IPS DF 19.7 (cell line): ENCODE results near the gene VSTM2B.

Source experiments
- DNase-seq: peaks from one replicate; pipeline ENCODE4 v3.0.0-alpha.2; 2013; ENCODE audit warnings: low read depth, low spot score

The VSTM2B gene

DNA sequence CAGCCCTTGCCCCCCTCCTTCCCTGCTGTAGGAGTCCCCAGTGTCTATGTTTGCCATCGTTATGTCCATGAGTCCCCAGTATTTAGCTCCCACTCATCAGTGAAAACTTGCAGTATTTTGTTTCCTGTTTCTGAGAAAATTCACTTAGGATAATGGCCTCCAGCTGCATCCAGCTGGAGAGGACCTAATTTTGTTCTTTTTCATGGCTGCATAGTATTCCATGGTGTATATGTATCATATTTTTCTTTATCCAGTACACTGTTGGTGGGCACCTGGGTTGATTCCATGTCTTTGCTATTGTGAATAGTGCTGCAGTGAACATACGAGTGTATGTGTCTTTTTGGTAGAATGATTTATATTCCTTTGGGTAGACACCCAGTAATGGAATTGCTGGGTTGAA, 62.3 kb downstream of the VSTM2B start:
- no peak for DNase-seq

DNA sequence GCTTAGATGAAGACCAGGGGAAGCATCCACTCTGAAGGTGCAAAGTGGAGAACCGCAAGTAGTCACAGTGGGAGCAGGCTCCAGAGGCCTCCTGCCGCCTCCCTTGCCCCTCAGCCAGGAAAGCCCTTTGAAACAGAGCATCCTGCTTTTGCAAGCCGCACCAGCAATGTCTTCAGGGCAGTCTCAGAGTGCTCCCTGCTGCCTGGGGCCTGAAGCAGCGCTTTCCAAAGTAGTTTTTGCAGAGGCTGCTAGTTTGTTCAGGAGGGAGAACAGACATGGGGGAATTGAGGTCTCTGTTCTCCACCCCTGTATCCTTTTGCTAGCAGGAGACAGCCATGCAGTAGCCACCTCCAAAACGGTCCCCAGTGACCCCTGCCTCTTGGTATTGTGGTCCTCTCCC, 64.5 kb downstream of the VSTM2B start:
- DNase-seq: no peak

DNA sequence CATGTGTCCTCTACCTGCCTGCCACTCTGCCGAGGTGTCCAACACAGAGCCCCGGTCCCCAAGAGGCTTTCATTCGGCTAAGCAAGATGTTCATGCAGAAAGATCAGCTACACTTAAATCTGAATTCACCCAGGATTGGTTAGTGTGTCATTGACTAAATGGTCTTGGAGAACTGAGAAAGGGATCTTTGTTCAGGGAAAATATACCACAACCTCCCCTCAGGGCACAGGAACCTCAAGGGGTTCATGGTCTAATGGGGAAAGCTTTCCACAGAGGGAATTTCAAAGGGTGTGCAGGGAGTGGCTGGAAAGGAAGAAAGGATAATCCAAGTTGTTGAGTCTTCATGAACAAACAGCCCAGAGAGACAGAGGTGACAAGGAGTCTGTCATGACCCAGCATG, 65.9 kb downstream of the VSTM2B start:
- DNase-seq: no peak

DNA sequence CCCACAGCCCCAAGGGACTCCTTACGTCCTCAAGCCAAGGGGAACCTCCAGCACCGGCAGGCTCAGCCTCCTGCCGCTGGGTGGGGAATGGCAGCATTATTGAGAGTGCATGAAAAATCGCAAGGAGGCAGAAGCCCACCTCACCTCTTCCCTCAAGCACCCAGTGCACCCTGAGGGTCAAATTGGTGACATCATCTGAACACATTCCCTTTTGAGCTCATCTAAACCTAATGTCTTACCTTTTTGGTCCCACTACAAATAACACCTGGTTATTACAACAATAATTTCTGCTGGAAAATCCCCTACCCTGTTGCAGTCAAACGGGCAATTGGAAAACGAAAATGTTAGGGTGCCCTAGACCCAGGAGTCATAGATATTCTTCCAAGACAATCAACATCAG, 68.1 kb downstream of the VSTM2B start:
- no peak for DNase-seq

DNA sequence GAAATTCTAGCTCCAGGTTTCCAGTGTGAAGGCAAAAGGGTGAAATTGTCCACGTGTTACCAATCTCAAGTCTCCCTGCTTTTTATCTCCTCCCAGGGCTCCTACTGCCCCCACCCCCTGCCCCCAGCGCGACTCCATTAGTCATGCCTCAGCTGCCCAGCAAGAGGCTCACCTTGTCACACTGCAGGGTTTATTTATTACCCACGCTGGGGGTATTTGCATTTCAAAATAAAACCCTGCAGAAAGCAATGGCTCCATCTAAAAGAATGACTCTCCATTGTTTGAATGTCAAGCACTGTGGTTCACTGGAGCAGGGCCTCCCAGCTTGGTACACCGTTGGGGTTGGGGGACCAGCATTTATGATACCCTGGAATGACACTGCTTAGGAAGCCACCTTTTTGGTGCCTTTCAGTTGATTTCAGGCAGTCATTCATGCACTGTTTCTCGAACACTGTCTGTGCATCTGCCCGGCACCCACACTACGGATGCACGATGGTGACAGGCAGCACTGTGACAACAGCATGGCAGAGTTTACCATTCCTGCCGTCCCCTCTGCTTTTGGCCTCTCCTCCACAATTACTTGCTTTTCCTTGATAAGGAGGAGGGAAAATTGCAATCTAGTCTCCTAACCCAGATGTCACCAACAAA, 70.4 kb downstream of the VSTM2B start:
- DNase-seq: no peak

DNA sequence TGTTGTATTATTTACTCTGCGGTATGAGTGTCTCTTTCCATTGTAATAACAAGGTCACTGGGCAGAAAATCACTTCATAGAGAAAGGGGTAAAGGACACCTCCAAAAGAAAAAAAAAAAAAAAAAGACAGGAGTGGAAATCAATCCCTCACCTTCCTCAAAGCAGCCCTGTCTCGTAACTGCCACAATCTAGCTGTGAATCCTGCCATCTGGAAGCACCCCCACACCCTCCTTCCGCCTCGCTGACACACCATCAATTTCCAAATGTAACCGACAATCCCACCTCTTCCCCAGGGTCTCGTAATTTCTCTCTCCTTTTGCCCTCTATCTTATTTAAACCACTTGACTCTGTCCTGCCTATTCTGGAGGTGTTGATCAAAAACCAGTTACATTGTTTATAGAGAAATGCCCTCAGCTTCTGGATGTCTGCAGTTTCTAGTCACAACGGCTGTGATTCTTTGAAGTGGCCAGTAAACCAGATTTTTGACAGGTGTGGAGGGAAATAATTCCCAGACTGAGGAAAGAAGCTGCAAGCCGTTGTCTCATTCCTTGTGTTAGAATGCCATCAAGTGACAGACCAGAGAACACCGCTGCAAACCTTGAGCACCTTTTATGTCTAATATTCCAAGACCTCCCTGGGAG, 71.2 kb downstream of the VSTM2B start:
- no peak for DNase-seq

DNA sequence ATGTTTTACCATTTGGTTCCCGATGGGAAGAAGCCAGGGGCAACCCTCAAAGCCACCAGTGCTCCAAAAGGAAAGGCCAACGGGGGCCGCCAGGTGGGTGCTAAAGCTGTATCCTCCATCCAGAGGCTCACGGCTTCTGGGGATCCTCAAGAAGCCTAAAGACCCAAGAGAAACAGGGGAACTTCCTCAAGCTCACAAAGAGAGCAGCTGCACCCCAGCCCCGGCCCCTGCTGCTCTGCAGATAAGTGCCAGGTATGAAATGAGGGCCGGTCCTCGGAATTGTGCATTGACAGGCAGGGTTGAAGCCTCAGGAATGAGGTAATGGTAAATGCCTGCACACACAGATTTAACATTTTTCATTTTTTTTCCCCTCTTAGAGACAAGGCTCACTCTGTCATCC, 72.2 kb downstream of the VSTM2B start:
- DNase-seq: no peak

DNA sequence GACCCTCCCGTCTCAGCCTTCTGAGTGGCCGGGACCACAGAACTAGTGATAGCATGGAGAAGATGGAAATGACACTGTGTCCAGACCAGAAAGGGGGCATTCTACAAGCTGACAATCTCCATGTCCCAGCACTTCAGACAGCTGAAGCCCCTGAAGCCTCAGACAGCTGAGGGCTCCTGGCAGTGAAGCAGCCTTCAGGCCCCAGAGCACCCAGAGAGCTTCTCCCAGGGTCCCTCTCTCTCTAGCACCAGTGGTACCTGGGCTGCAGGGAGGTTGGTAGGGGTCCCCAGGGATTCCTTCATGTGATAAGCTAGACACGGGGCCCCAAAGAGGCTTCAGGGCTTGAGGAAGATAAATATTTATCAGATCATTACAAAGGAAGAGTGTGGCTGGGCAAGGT, 72.7 kb downstream of the VSTM2B start:
- no peak for DNase-seq

DNA sequence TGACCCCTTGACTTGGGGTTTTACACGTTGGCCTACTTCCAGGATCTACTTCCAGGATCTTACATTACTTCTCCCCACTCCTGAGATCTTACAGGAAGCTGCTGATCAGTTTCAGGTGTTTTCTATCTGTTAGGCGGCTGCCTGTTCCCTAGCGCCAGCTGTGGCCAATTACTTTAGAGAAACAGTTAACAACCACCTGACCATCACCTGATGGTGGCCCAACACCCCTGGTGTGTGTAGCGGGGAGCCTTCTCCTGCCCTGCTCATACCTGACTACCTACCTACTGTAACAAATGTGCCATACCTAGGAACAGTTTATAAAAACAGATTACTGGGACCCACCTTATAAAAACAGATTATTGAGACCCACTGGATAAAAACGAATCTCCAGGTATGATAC, 77.5 kb downstream of the VSTM2B start:
- no peak for DNase-seq

DNA sequence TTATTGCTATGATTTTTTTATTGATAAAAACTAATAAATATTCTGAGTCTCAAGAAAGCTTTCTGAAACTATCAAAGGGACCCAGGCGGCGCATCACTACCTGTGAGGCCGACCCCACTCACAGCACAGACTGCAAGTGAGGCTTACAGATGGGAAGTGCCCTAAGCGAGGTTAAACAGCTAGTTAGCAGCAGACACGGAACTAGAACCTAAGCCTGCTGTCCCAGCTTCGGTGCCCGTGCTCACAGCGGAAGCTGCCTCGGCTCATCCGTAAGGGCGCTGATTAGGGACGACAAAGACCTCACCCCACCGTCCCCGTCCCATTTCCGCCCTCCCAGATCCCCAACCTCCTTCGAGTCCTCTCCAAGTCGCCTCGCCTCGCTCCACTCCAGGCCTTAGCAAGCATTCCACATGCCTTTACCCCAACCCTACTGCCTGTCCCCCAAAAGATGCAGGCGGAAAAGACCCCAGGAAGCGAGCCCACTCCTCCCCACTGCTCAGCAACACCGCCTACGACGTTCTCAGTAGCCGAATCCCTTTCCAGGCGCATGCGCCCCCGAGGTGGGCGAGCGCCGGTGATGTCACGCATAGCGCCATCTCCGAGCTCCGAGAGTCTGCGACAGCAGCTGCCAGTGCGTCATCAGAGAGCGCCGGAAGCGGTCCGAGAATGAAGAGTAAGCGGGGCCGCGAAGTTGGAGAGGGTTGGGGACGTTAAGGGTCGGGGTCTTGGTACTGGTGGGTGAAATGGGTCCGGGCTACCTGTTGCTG, 80.0 kb downstream of the VSTM2B start, which contains the start of gene POP4:
TSS of gene POP4 (plus strand) at position 631 of the 767 bp plus-strand sequence. CDS start at position 667, 36 bp downstream.
- DNase-seq: peak; percentile 81

DNA sequence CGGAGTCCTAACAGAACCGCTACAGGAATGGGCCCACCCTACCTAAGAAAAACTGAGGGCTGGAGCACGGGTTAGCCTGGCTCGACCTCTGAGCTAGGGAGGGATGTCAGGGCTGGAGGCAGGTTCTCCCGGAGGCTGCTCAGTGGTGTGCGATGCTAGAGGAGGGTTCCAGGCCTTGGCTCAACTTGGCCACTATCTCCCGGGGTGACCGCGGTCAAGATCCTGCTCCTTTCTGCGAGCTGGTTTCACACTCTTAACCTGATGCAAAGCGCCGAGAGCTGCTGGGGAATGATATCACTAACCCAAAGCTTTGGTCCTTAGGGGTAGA, 80.6 kb downstream of the VSTM2B start:
- DNase-seq: no peak

DNA sequence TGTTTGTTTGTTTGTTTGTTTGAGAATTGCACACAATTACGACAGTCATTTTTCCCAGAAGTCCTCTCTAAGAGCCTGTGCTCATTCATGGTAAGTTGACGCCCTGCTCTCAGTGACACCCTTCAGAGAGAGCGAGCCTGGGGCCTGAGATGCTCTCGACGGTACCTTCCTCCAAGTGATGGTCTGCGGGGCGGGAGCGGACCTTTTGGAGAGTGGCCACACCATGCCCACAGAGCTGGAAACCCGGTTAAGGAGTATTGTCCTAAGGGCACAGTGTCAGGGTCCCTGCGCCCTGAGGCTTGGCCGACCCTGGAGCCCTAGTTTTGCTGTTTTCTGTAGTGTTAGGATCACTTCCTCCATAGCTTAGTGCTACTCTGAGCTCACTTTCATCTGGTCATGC, 83.8 kb downstream of the VSTM2B start:
- no peak for DNase-seq

DNA sequence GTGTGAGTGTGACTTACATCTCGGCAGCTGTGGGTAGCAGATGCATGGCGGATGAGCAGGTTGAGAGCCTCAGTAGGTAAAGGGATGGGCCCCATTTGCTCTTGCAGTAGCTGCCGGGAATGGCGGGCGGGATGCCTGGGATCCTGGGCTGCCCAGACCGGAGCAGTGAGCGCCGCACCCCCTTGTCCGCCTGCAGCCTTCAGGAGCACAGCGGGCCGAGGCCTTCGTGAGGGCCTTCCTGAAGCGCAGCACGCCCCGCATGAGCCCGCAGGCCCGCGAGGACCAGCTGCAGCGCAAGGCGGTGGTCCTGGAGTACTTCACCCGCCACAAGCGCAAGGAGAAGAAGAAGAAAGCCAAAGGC, 84.4 kb downstream of the VSTM2B start:
- DNase-seq: no peak

DNA sequence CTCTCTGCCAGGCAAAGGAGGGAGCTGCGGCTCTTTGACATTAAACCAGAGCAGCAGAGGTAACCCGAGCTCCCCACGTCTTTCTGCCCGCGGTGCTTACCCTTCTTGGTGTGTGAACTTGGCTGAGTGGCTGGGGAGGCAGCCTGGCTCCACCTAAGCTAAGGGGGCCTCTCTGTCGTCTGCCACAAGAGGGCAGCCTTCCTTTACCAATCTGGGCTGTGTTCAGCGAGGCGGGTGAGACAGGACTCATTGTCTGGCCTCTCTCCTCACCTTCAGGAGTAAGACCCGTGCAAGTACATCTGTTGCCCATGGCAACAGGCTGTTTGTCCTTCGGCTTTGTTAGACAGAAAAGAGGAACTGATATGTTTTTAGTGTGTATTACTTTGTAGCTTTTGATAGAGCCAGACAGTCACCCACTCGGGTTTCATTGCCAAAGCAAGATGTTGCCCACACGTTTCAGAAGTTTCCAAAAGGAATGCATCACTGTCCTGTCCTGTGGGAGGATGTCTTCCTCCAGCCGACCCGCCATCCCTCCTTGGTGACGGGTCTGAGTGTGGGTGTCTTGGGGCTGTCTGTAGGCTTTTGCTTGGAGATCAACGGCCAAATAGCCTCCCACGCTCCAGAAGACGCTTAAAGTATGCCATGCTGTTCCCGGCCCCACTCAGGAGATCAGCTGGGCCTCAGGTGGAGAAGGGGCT, 84.9 kb downstream of the VSTM2B start:
- DNase-seq: peak; percentile 73

DNA sequence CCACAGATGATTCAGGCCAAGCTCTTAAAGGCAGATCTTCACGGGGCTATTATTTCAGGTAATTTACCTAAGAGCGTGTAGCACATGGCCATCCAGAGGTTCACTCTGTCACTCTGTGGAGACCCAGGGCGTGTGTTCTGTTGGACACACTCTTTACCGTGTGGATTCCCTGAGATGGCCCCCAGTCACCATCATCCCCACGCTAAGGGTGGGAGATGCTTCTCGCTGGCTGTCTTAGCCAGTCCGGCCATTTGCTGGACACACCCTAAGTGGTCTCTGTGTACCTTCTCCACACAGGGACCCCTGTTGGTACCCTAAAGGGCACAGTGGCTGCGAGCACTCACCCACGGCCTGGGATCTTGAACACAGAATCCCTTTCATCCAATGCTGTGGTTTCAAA, 86.3 kb downstream of the VSTM2B start:
- no peak for DNase-seq

DNA sequence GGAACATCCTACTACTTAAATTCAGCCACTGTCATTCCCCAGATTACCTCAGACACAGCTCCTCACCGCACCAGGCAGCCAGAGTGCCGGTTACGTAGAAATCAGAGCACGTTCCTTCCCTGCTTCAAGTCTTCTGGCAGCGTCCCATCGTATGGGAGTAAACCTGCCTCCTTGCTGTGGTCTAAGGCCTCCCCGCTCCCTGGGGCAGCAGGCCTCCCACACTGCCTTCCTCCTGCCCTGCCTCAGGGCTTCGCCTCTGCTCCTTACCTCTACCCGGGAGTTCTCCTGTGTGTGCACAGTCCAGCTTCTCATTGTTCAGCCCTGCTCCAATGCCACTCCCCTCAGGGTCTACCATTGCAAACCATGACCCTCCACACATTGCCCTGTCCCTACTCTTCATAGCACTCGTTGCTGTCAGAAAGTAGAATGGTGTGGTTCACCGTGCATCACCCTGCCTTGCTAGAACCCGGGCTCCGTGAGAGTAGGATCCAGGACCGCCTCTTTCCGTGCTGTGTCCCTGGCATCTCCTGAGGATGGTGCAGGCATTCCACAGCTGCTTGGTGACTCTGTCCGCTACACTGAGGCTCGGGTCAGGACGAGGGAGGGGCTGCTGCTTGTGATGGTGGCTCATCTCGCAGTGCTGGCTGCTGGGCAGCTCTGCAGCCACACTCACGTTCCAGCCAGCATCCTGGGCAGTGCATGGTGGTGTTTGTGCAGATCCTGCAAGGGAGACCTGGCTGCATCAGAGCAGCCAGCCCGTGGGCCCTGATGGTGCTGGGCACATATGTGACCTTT, 87.2 kb downstream of the VSTM2B start:
- DNase-seq: no peak

DNA sequence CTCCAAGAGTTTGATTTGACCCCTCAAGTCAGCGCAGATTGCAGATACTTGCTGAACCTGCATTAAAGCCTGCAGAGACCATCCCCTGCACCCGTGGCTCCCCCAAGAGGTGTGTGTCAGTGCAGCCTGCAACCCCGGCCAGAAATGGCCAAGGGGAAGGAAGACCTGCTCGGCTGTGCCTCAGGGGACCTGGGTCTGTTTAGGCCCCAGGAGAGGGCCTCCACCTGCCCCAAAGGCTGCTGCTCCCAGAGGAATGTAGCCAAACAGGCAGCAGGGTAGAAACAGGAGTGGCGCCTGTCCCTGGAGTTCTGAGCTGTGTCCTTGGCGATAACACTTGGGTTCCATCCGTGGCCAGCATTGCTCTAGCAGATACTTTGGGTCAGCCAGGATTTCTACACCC, 88.3 kb downstream of the VSTM2B start:
- DNase-seq: no peak
